ENCODE data around the gene TEKTIP1. TPM values are rescaled to one million over a fixed set of nuclear protein-coding genes. Genes with fewer than 3 reads are reported as not detected.

Gene TEKTIP1
- polyA plus RNA-seq, 1 experiment: not detected

- no peaks in the 10 kb centered on the region for H3K27me3 ChIP-seq (ENCODE audit: control insufficient read depth, insufficient read depth, low read length)
- no peak for DNase-seq (ENCODE audit: low read depth)
- peaks cover 16% of the 10 kb centered on the region for H3K36me3 ChIP-seq (ENCODE audit: control insufficient read depth, insufficient read depth, low read length)
- no peak overlapping the region for H3K4me3 ChIP-seq (ENCODE audit: low read depth, low read length)
- TF ChIP-seq CTCF (IDR thresholded peaks at IDR 0.05; ENCODE audit: insufficient read depth, low read depth, low read length): no peak
- ChIA-PET CTCF (interaction anchor here (0.9 to 1.3 kb wide), 3 partner anchors 12 to 27 kb away, joined by 3 to 6 read pairs (median 3); no protein-coding TSS in a partner anchor), POLR2A (no interaction called here)
These were observed 20.3 kb upstream of the TEKTIP1 start for GRCh38 chr19:3518659-3519058.

- ChIA-PET CTCF (interaction anchor here (0.9 kb wide), 2 partner anchors 26 to 27 kb away, joined by 3 read pairs; no protein-coding TSS in a partner anchor), POLR2A (no interaction called here)
- DNase-seq (ENCODE audit: low read depth): no peak
- Histone ChIP-seq H3K27me3 (ENCODE audit: control insufficient read depth, insufficient read depth, low read length) (no peaks in the 10 kb centered on the region), H3K4me3 (ENCODE audit: low read depth, low read length) (no peak overlapping the region), H3K36me3 (ENCODE audit: control insufficient read depth, insufficient read depth, low read length) (peaks cover 18% of the 10 kb centered on the region)
- no peak for TF ChIP-seq CTCF (IDR thresholded peaks at IDR 0.05; ENCODE audit: insufficient read depth, low read depth, low read length)
These were observed 19.8 kb upstream of the TEKTIP1 start for GRCh38 chr19:3519126-3519525.

GRCh38 chr19:3520166-3521103, 18.5 kb upstream of the TEKTIP1 start:
- TF ChIP-seq CTCF (IDR thresholded peaks at IDR 0.05; ENCODE audit: insufficient read depth, low read depth, low read length): no peak
- Histone ChIP-seq H3K27me3 (ENCODE audit: control insufficient read depth, insufficient read depth, low read length) (no peaks in the 10 kb centered on the region), H3K36me3 (ENCODE audit: control insufficient read depth, insufficient read depth, low read length) (peaks cover 22% of the 10 kb centered on the region), H3K4me3 (ENCODE audit: low read depth, low read length) (no peak overlapping the region)
- POLR2A ChIA-PET: no interaction called here
- CTCF ChIA-PET: interaction anchor here (1.4 kb wide), 1 partner anchor 27 kb away, joined by 3 read pairs; no protein-coding TSS in a partner anchor
- no peak for DNase-seq (ENCODE audit: low read depth)

GRCh38 chr19:3521104-3521445, 17.9 kb upstream of the TEKTIP1 start:
- Histone ChIP-seq H3K36me3 (ENCODE audit: control insufficient read depth, insufficient read depth, low read length) (peaks cover 26% of the 10 kb centered on the region), H3K27me3 (ENCODE audit: control insufficient read depth, insufficient read depth, low read length) (no peaks in the 10 kb centered on the region), H3K4me3 (ENCODE audit: low read depth, low read length) (no peak overlapping the region)
- TF ChIP-seq CTCF (IDR thresholded peaks at IDR 0.05; ENCODE audit: insufficient read depth, low read depth, low read length): no peak
- ChIA-PET POLR2A (no interaction called here), CTCF (interaction anchor here (1.4 kb wide), 1 partner anchor 26 kb away, joined by 3 read pairs; no protein-coding TSS in a partner anchor)
- DNase-seq (ENCODE audit: low read depth): no peak
